HG03378 (cell line): Measurements from ENCODE around the gene CHST6.
A peak's percentile ranks its signal among the peaks of the same experiment; 100 is the strongest.
"Not testable (repeated sequence)": the region's sequence is repeated elsewhere in the genome, so short reads cannot be mapped to it uniquely, and the experiment has no call there.

Experiments used
- ATAC-seq: cut with Tn5 transposase; IDR thresholded peaks from one replicate; pipeline ENCODE4 v1.9.1; 2021; ENCODE audit warnings: mild to moderate bottlenecking, moderate library complexity; ENCODE audit not compliant: unreplicated experiment

Gene CHST6

DNA sequence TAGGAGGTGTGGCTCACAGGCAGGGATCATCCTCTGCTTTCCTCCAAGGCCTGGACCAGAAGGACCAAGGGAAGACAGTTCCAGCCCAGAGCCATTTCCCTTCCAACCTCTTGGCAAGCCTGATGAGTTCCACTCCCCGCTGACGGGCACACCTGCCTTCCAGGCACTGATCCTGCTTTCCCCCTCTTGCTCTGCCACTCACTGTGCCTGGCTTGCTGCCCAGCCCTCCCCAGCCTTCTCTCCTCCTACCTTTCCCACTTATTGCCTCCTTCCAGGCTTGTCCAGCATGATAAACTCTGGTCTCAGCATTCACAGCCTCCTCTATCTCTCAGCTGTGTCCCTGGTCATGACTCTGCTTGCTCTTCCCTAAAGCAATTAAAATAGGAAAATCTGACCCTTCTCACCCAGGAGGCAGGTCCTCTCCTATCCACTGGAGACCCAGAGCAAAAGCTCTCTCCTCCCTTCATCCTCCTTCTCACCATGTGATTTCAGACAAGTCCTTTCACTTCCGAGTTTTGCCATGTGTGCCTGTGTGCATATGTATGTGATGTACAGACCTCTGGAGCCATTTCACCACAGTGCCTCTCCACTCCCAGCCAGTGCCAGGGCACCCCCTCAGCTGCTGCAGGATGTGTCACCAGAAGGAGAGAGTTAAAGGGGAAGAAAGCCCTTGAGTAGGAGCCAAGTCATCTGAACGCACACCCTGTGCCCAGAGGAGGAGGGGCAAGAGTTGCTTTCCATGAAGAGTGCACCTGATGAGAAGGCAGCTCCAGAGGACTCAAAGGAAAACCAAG, 17.4 kb downstream of the CHST6 start:
- ATAC-seq = no peak

DNA sequence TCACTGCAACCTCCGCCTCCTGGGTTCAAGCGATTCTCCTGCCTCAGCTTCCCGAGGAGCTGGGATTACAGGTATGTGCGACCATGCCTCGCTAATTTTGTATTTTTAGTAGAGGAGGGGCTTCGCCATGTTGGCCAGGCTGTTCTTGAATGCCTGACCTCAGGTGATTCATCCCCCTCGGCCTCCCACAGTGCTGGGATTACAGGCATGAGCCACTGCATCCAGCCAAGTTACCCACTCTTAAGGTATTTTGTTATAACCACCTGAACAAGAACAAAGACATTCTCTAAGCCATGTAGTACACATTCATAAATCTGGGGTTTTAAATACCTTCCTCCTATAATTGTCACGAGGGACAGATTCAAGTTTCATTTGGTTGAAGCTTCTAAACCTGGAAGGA, 18.4 kb downstream of the CHST6 start:
- ATAC-seq = no peak

DNA sequence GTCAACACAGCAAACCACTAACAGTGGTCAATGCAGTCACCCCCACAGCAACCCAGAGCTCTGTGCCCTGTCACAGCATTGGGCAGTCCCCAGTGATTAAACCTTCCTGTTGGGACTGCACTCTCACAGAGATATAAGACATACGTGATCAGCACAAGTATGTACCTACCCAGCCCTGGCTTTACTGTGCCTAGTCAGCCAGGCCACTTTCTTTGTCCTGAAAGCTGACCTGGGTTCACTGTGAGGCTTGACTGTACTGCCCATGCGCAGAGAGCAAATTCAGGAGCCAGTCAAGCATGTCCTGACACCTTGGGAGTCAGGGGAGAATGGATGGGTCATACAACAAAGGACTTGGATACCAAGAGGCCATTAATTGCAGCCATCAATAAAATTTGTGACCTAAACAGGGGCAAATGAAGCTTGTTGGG, 19.8 kb downstream of the CHST6 start:
- no peak for ATAC-seq

DNA sequence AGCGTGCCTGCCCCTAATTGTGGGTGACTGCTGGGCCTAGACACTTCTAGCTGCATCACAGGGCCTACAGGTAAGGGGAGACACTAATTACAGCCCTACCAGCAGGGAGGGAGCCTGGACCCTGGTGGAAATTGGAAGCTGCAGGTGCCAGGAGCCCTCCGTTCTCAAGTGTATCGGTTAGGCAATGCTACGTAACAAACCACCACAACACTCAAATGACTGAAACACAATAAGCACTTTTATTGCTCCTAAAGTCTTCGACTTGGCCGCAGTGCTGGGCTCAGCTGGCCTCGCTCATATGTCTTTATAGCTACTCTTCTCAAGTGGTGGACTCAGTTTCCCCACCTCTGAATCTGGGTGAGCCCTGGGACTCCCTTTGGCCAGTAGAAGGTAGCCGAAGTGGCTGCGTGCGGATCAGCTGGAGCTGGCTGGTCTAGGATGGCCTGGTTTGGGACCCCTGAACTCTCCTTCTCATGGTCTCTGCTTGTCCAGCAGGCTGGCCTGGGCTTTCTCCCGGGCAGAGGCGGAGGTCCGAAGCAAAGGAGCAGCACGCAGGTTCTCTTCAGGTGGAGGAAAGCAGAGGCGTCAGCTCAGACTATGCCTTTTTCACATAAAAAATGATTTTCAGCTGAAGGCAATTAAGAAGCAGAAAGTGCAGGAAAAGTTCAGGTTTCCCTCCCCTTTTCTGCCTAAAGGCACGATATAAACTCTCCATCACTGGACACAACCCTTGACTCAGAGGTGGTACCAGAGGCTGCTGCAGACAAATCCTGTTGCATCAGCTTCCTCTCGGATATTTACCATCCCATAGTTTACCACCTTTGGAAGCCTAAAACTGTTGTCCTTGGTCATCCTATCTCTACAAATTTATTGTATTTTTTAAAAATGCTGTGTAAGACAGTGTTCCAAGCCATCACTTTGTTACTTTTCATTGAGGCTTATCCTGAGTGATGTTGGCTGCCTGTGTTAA, 22.0 kb downstream of the CHST6 start:
- no peak for ATAC-seq

DNA sequence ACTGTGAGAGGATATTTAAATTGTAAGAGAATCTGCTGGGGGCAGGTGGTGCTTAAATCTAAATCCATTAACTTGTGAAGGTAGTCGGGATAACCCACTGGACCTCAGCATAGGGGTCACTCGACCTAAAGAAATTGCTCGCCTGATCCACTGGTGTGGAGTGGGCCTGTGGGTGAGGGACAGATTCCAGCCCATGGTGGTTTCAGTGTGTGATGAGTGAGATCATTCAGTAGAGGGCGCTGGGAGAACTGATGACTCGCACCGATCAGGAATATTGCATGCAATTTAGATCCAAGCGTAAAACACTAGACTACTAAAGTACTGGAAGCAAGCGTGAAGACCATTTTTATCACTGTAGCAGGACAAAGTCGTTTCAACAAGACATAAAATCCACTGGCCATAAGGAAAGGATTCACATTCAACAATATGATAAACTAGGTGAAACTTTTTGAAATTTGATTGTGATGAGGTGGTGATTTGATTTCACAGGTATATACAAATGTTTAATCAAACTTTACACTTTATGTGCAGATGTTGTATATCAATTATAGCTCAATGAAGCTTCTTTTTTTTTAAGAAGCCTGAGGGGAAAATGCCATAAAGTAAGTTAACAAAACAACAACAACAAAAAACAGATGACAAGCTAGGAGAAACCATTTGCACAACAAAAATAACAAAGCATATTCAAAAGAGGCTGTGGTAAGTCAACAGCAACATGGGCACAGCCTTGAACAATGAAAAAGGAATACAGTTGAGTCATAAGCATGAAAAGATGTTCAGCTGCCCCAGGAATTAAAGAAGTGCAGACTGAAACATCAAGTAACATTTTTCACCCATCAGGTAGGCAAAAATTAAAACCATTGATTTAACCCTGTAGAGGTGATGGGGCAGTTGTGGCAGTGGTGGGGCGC, 23.3 kb downstream of the CHST6 start:
- ATAC-seq = peak; percentile 78

DNA sequence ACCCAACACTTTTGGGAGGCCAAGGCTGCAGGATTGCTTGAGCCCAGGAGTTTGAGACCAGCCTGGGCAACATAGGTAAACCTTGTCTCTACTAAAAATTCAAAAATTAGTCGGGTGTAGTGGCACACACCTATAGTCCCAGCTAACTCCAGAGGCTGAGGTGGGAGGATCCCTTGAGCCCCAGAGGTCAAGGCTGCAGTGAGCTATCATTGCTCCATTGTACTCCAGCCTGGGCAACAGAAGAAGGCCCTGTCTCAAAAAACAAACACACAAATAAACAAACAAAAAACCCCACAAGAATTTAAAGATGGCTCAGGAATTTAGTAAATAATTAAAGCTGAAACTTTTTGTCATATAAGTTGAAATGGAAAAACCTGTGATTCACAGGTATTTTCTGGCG, 28.5 kb downstream of the CHST6 start:
- no peak for ATAC-seq

DNA sequence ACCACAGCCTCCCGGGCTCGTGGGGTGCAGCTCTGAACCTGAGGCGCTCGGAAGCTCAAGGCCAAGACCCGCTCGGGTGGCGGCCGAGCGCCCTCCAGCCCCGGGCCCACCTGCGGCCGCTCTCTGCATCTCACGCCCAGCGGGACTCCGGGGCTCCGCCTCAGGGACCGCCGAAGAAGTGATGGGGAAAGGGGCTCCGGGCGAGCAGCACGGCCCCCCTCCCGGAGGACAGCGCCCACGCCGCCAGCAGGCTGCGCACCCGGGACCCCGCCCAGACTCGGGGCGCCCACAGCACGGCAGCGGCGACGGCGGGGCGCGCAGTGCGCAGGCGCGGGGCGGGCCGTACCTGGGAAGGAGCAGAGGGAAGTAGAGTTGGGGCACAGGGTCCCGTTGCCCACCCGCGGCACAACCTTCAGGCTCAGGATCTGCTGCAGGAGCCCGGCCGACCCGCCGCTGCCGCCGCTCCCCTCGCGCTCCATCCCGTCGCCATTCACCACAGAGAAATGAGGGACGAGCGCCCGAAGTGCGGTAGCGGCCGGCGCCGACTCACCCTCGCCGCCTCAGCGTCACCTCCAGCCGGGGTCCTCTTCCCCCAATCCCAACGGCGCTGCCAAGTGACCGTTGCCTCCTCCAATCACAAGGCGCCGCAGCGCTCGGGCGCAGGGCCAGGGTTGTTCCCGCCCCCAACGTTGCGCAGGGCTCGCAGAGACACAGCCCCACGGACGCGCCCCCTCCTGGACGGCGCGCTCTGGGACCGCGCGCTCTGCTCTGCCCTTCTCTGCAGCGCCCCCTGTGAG, 30.9 kb downstream of the CHST6 start, which contains the start of gene TMEM170A:
Gene TMEM170A (minus strand): TSS at position 568 of the 797 bp plus-strand sequence. CDS start 89 bp downstream, at position 479.
- ATAC-seq = peak; percentile 92

DNA sequence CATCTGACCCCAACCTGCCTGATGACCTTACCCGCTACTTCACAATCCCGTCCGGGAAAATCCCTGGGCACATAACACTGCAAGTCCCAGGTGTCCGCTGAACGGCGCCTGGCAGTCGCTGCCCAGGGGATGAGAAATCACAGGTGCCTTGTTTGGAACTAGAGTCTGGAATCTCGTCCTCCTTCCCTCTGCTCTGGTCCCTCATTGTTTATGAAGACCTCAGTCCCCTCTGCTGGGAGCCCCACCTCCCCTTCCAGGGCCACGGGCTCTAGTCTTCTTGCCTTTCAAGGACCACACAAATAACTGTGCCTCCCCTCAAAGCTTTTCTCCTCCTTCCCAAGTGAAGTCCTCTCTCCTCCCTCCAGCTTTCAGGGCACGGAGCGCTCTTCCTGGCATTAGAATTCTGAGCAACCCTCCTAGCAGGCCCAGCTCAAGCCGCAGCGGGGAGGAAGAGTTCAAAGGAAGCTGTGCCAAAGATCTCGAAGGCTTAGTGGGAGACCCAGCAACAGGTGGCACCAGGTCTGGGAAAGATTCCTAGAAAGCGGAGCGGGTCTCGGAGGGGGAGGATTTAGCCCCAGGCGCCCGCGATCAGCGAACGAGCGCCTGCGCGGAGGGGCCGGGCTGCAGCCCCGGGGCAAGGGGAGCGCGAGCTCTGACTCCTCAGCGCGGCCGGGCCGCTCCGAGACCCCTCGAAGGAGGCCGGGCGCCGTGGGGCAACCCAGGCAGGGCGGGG, 31.7 kb downstream of the CHST6 start:
- not testable (repeated sequence) for ATAC-seq

DNA sequence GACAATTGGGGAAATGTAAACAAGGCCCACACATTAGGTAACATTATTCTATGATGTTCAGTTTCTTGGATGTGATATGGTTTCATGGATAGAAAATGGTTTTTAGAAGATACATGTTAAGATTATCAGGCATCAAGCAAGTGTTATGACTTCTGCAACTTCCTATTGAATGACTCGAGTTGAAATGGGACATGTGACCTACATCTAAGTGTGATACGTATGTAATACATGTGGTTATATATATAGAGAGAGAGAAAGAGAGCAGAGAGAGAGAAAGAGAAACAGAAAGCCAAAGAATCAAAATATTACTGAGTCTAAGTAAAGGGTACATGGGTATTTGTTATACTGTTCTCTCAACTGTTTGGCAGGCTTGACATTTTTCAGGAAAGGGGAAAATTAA, 32.4 kb downstream of the CHST6 start:
- peak; percentile 30 for ATAC-seq

DNA sequence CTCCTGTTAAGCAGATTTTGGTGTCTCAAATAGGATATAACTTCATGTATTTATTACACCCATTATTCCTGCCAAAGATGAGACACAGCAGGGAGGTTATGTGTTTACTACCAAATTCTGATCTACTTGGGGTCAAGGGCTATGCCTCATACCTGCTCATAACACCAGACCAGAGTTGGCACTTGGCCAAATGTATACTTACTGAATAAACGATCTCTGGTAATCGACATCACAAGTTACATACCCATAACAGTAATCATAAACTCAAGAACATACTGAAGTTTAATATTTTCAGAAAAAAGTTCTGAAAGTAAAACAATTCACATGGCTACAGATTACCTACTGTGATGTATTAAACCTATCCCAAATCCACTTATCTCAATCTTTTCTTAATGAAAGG, 33.7 kb downstream of the CHST6 start:
- no peak for ATAC-seq

DNA sequence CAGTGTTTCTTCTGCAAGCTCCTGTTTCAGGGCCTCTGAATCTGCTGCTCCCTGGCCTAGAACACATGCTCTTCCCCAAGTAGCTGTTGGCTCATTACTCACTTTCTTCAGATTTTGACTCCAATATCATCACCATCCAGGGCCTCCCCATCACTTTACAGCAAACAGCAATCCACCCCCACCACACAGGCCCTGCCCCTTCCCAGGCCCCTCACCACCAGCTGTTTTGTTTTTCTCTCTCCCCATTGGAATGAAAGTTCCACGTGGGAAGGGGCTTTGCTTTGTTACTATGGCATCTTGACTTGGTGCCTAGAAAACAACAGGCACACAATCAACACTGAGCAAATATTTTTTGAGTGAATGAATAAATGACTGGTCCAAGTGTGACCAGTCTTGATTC, 34.8 kb downstream of the CHST6 start:
- no peak for ATAC-seq

DNA sequence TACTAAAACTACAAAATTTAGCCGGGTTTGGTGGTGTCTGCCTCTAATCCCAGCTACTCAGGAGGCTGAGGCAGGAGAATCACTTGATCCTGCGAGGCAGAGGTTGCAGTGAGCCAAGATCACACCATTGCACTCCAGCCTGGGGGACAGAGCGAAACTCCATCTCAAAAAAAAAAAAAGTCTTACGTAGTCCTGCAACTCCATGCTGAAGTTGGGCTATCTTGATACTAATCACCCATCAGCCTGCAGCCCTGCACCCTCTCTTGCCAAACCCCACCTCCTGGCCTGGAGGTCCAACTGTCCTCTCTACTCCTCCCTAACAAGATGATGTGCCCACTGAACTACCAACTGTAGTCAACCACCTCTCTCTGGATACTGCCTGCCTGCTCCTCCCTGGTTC, 35.5 kb downstream of the CHST6 start:
- no peak for ATAC-seq

DNA sequence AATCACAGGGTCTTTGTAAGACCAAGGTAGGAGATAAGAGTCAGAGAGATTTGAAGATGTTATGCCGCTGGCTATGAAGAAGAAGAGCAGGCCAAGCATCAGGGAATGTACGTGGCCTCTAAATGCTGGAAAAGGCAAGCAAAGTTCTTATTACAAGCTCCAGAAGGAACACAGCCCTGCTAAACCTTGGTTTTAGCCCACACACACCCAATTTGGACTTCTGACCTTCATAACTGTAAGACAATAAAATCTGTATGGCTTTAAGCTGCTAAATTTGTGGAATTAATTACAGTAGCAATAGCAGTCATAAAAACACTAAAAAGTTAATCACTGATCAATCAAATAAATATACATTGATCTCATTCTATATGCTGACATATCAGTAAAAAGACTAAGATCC, 36.8 kb downstream of the CHST6 start:
- no peak for ATAC-seq

DNA sequence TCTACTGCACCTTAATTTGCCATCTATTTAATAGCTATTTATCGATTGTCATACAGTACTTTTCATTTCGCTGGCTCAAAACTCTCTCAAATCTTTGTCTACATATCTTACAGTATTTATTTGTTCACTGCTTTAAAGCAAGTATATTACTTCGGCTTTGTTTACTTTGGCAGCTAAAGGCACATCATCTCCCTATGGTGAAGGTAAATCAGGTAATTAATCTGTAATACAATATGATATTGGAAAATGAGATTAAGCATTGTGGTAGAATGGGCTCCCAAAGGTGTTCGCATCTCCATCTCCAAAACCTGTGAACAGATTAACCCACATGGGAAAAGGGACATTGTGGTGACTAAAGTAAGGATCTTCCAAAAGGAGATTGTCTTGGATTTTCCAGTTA, 37.2 kb downstream of the CHST6 start:
- ATAC-seq = no peak

DNA sequence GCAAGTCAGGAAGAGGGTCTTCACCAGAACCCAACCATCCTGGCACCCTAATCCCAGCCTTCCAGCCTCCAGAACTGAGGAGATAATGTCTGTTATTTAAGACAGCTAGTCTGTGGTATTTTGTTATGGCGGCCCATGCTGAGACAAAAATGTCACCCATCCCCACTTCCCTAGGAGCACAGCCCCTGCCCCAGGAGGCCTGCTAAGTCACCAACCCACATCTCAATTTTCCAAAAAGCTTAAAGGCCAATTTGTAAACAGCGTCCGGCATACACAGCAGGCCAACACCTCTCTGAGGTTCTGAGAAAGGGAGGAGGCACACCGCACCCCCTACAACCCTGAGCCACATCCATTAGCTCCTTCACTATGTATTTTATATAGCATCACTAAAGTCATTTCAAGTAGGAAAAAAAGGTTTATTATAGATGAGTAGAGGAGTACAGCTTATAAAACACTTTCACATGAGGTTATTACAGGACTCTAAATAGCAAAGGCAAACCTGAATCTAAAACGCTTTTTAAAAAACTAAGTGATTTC, 37.7 kb downstream of the CHST6 start:
- ATAC-seq = no peak

DNA sequence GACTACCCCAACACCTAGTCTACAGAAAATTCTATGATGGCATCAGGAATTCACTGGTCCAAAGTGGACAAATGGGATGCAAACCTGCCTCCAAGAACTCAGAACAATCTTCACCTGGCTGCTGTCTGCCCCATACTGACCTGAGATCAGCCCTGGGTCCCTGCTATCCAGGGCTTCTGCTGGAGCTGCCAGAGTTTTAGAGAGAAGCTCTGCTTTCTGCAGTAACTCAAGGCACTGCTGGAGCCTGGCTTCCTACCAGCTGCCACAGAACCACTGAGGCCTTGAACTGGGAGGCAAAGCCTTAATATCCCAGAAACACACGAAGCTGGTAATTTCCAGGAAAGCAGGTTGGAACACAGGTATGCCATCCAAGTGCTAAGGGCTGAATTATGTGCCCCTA, 38.3 kb downstream of the CHST6 start:
- ATAC-seq = no peak

DNA sequence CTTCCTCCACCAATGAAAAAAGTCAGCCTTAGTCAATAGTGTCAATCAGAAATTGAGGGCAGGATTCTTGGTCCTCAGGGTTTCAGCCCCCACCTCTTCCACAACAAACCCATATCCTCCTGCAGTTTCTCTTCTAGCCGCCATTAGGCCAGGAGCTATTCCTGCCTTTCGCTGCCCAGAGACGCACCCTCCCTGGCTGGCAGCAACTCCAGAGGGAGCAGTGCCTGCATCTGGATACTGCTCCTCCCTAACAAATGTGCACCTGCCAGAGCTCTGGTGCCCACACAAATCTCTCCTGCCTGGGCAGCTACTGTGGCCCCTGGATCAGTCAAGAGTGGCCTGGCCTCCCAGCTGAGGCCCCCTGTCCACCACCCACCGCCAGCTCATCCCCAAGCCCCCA, 38.8 kb downstream of the CHST6 start:
- ATAC-seq = not testable (repeated sequence)

DNA sequence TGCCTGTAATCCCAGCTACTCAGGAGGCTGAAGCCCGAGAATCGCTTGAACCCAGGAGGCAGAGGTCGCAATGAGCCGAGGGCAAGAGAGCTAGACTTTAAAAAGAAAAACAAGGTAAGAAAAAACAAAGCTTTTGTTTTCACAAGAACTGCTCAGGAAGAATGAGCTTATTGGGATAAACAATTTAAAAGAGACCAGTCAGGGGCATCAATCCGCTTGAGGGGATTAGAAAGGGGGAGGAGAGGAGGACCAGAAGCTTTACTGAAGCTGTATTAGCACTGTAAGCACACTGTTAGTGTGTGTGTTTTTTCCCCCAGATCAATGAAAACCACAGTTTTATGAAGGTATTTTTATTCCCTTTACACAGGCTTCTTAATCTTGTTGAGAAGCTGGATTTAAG, 39.6 kb downstream of the CHST6 start:
- ATAC-seq = no peak
